TTC549 (cell line): ENCODE measurements around the gene NKIRAS1.
"Not testable (repeated sequence)": the region's sequence is repeated elsewhere in the genome, so short reads cannot be mapped to it uniquely, and the experiment has no call there.

ENCODE experiments used
- FAIRE-seq: peaks from 2 replicates; lab custom pipeline; 2012; peaks lifted over from hg19 to GRCh38; lab: Jason Lieb, UNC

Gene NKIRAS1

GRCh38 chr3:23938688-23939087, 21.9 kb upstream of the NKIRAS1 start:
- no peak for FAIRE-seq

- no peak for FAIRE-seq
Measured at GRCh38 chr3:23937296-23937695, 20.5 kb upstream of the NKIRAS1 start.

GRCh38 chr3:23934253-23934652, 17.5 kb upstream of the NKIRAS1 start:
- FAIRE-seq: no peak

- FAIRE-seq: no peak
Measured at GRCh38 chr3:23932571-23932970, 15.8 kb upstream of the NKIRAS1 start.

- no peak for FAIRE-seq
Measured at GRCh38 chr3:23931597-23931996, 14.8 kb upstream of the NKIRAS1 start.

- FAIRE-seq: no peak
Measured at GRCh38 chr3:23928524-23928923, 11.7 kb upstream of the NKIRAS1 start.

GRCh38 chr3:23926736-23927135, 9.9 kb upstream of the NKIRAS1 start:
- no peak for FAIRE-seq

- no peak for FAIRE-seq
Measured at GRCh38 chr3:23926246-23926645, 9.5 kb upstream of the NKIRAS1 start.

- no peak for FAIRE-seq
Measured at GRCh38 chr3:23923786-23924185, 7.0 kb upstream of the NKIRAS1 start.

GRCh38 chr3:23921052-23921511, 4.3 kb upstream of the NKIRAS1 start:
- FAIRE-seq: no peak

- no peak for FAIRE-seq
Measured at GRCh38 chr3:23920151-23920655, 3.4 kb upstream of the NKIRAS1 start.

GRCh38 chr3:23919628-23920027, 2.8 kb upstream of the NKIRAS1 start:
- no peak for FAIRE-seq

- not testable (repeated sequence) for FAIRE-seq
Measured at GRCh38 chr3:23918331-23918730, 1.5 kb upstream of the NKIRAS1 start.

- not testable (repeated sequence) for FAIRE-seq
Measured at GRCh38 chr3:23917679-23918303, 1.0 kb upstream of the NKIRAS1 start.

- FAIRE-seq: no peak
Measured at GRCh38 chr3:23916152-23916885, 471 bp downstream of the NKIRAS1 start.

GRCh38 chr3:23915537-23916108, 1.2 kb downstream of the NKIRAS1 start:
- FAIRE-seq: no peak

GRCh38 chr3:23913873-23914743, 2.7 kb downstream of the NKIRAS1 start:
- FAIRE-seq: no peak

GRCh38 chr3:23913182-23913581, 3.6 kb downstream of the NKIRAS1 start:
- FAIRE-seq: no peak

GRCh38 chr3:23912335-23912734, 4.5 kb downstream of the NKIRAS1 start:
- not testable (repeated sequence) for FAIRE-seq

GRCh38 chr3:23911397-23911796, 5.4 kb downstream of the NKIRAS1 start:
- no peak for FAIRE-seq

- no peak for FAIRE-seq
Measured at GRCh38 chr3:23909341-23909740, 7.4 kb downstream of the NKIRAS1 start.

GRCh38 chr3:23904545-23904944, 12.2 kb downstream of the NKIRAS1 start:
- FAIRE-seq: no peak
